K562 (cell line): ENCODE data around the gene SEPTIN6. TPM values are rescaled to one million over a fixed set of nuclear protein-coding genes. Genes with fewer than 3 reads are reported as not detected.

Experiments
- ATAC-seq: fragments of 200-7000 bp; cut with Tn5 transposase; 3 replicates; pipeline ENCODE4 v1.9.1; 2020; ENCODE audit warnings: moderate library complexity
- BruUV-seq: library from RNA; stranded (reverse); fragments of 400-500 nt; replicated peaks from 2 replicates; lab custom pipeline; 2021; lab: Mats Ljungman, UMichigan
- CTCF ChIA-PET: fragments of 300-600 bp; formaldehyde crosslinking; extraction: SDS; loops from one replicate; lab custom pipeline; 2021; ENCODE audit warnings: low intra/inter-chr PET ratio; lab: Yijun Ruan, JAX
- POLR2A ChIA-PET: fragments of 300-600, 350-650 bp; sonication (Branson Sonifier 250); formaldehyde crosslinking; extraction: SDS; loops from one replicate; lab custom pipeline; 2021; ENCODE audit warnings: antibody characterized with exemption, inconsistent platforms; lab: Yijun Ruan, JAX
- DNase-seq, 4 experiments: peaks; one replicate each; pipeline versions ENCODE4 v3.0.0 to v3.0.0-alpha.2; 2011 to 2018; ENCODE audit warnings: low spot score in 3 of 4, mixed read lengths in 3 of 4; ENCODE audit errors: extremely low read depth in 1 of 4
- FAIRE-seq: peaks from 2 replicates; lab custom pipeline; 2011; peaks lifted over from hg19 to GRCh38; lab: Jason Lieb, UNC
- H2AFZ ChIP-seq: 2 replicates; pipeline ENCODE4 v1.6.0; 2011; ENCODE audit warnings: low read depth, low read length, control low read depth, inconsistent platforms
- H3K27ac ChIP-seq: fragments of 200-600 bp; 3 replicates; pipeline ENCODE4 v1.8.0; 2011; ENCODE audit warnings: low read depth, mild to moderate bottlenecking, control low read depth, inconsistent platforms, low read length, moderate library complexity, mixed read lengths; ENCODE audit errors: extremely low read depth
- H3K27me3 ChIP-seq, 2 experiments: fragments of 300-600 bp in 1 of 2; 2 replicates in 1 of 2; 3 replicates in 1 of 2; pipeline versions ENCODE4 v1.6.0 to v1.8.0; 2011; ENCODE audit warnings: inconsistent platforms in 2 of 2, low read length in 2 of 2, mild to moderate bottlenecking in 1 of 2, mixed read lengths in 1 of 2, moderate library complexity in 1 of 2; ENCODE audit not compliant: control insufficient read depth in 2 of 2, insufficient read depth in 2 of 2
- H3K36me3 ChIP-seq: fragments of 300-600 bp; 3 replicates; pipeline ENCODE4 v1.8.0; 2011; ENCODE audit warnings: mild to moderate bottlenecking, low read length, inconsistent platforms; ENCODE audit not compliant: control insufficient read depth, insufficient read depth
- H3K4me1 ChIP-seq, 2 experiments: fragments of 200-600 bp in 1 of 2; replicated peaks in 1 of 2; 2 replicates in 1 of 2; 3 replicates in 1 of 2; pipeline versions ENCODE4 v1.5.1 to v1.8.0; 2011; ENCODE audit warnings: inconsistent platforms in 2 of 2, low read length in 2 of 2, mild to moderate bottlenecking in 1 of 2, mixed read lengths in 1 of 2, moderate library complexity in 1 of 2; ENCODE audit not compliant: control insufficient read depth in 2 of 2, insufficient read depth in 2 of 2
- H3K4me2 ChIP-seq: 2 replicates; pipeline ENCODE4 v1.6.1; 2011; ENCODE audit warnings: low read length, control low read depth, inconsistent platforms, mixed read lengths; ENCODE audit not compliant: insufficient read depth
- H3K4me3 ChIP-seq: fragments of 200-600 bp; sonication (generic), shearing (Covaris generic); 2 replicates; pipeline ENCODE4 v1.5.1; 2016; ENCODE audit warnings: control low read depth, inconsistent platforms
- H3K79me2 ChIP-seq: fragments of 200-600 bp; 3 replicates; pipeline ENCODE4 v1.8.0; 2011; ENCODE audit warnings: low read length, inconsistent platforms; ENCODE audit not compliant: control insufficient read depth, insufficient read depth
- H3K9ac ChIP-seq, 2 experiments: 2 replicates each; pipeline versions ENCODE4 v1.6.0 to v1.6.1; 2011; ENCODE audit warnings: low read depth in 2 of 2, low read length in 2 of 2, control low read depth in 1 of 2, inconsistent platforms in 1 of 2, mild to moderate bottlenecking in 1 of 2, mixed read lengths in 1 of 2; ENCODE audit not compliant: insufficient read depth in 1 of 2
- H3K9me1 ChIP-seq: one replicate; pipeline ENCODE4 v1.6.0; 2011; ENCODE audit warnings: inconsistent platforms, mild to moderate bottlenecking, low read length, moderate library complexity; ENCODE audit not compliant: control insufficient read depth, insufficient read depth
- H3K9me3 ChIP-seq: replicated peaks from 2 replicates; pipeline ENCODE4 v1.5.1; 2011; ENCODE audit warnings: low read depth, low read length, inconsistent platforms; ENCODE audit not compliant: control insufficient read depth, insufficient read depth
- H4K20me1 ChIP-seq: replicated peaks from 2 replicates; pipeline ENCODE4 v1.6.1; 2011; ENCODE audit warnings: low read length, inconsistent platforms, mixed read lengths; ENCODE audit not compliant: control insufficient read depth, insufficient read depth
- ELK3 ChIP-seq: fragments of 450-650 bp; formaldehyde crosslinking; IDR thresholded peaks from 2 replicates; pipeline ENCODE4 v1.4.0; 2020; ENCODE audit warnings: mild to moderate bottlenecking
- EP400 ChIP-seq: fragments of 450-650 bp; IDR thresholded peaks from 2 replicates; pipeline ENCODE4 v1.6.1; 2017; ENCODE audit warnings: antibody characterized with exemption, mild to moderate bottlenecking, moderate library complexity
- FUS ChIP-seq: fragments of 200-400 bp; formaldehyde crosslinking; optimal IDR thresholded peaks from 2 replicates; pipeline ENCODE3; 2017; ENCODE audit warnings: low read depth, low read length
- MAFF ChIP-seq: IDR thresholded peaks from 2 replicates; pipeline ENCODE4 v1.6.1; 2012; ENCODE audit warnings: low read length, improper control_type of control experiment
- PHB2 ChIP-seq: fragments of 450-650 bp; IDR thresholded peaks from 2 replicates; pipeline ENCODE4 v1.6.1; 2017; ENCODE audit warnings: low read depth
- RAD21 ChIP-seq, 2 experiments: fragments of 250-450 bp in 1 of 2; fragments of 450-650 bp in 1 of 2; sonication (Bioruptor Pico) in 1 of 2; formaldehyde crosslinking in 1 of 2; IDR thresholded peaks in 1 of 2; conservative IDR thresholded peaks in 1 of 2; 2 replicates each; pipeline versions ENCODE4 v1.4.0 to v1.8.0; 2020 to 2022; ENCODE audit warnings: mild to moderate bottlenecking in 2 of 2, moderate library complexity in 1 of 2
- ZNF282 ChIP-seq: sonication (generic); formaldehyde crosslinking; IDR thresholded peaks from 2 replicates; pipeline ENCODE4 v1.8.1; 2023; ENCODE audit warnings: missing genetic modification reagents
- in situ Hi-C: fragments of 300-500 bp; cut with MboI; formaldehyde crosslinking; loops from 4 replicates; pipeline ENCODE4 v1.15.0; 2018; ENCODE audit warnings: inconsistent platforms, mixed read lengths
- intact Hi-C: fragments of 100-400 bp; cut with micrococcal nuclease; formaldehyde crosslinking; loops from 2 replicates; pipeline ENCODE4 v1.14.2; 2022
- polyA plus RNA-seq, 8 experiments: library from polyadenylated mRNA; depleted of rRNA in 4 of 8; stranded (reverse) in 5 of 8; unstranded in 3 of 8; fragments of >200 nt; fragmentation: Nextera tagmentation in 2 of 8; fragmentation: Illumina TruSeq in 1 of 8; extraction: Ambion mirVana in 2 of 8; extraction: Trizol in 1 of 8; gene quantifications; 2 replicates each; pipeline versions ENCODE4 v1.2.1 to v1.2.3, GENCODE V29; 2011 to 2014; ENCODE audit warnings: inconsistent platforms in 1 of 8, missing spikeins in 1 of 8
- total RNA-seq, 7 experiments: library from RNA; depleted of rRNA in 6 of 7; stranded (reverse); fragments of >200 nt in 6 of 7; fragmentation: Illumina TruSeq in 2 of 7; extraction: Trizol in 2 of 7; gene quantifications; 2 replicates each; pipeline versions ENCODE4 v1.2.1 to v1.2.3, GENCODE V29; 2011 to 2021; ENCODE audit warnings: low replicate concordance in 1 of 7
- TF ChIP-seq, protein P1 (sequence below), 2 experiments: fragments of 450-650 bp; formaldehyde crosslinking in 1 of 2; IDR thresholded peaks; 2 replicates each; pipeline versions ENCODE4 v1.4.0 to v1.6.1; 2014 to 2020; ENCODE audit warnings: mild to moderate bottlenecking in 2 of 2, borderline replicate concordance in 1 of 2, low read depth in 1 of 2
- TF ChIP-seq, protein P2 (sequence below): fragments of 450-650 bp; IDR thresholded peaks from 2 replicates; pipeline ENCODE4 v1.6.1; 2017; ENCODE audit warnings: antibody characterized with exemption, mild to moderate bottlenecking

The SEPTIN6 gene
- total and polyA plus RNA-seq, 9 of the 15 experiments (the other 6 are each of a cell fraction or from before 2014, with no cell fraction given): 8.4 to 67.0 (median 37.8) TPM

- Histone ChIP-seq H3K36me3 (no peaks in the 10 kb centered on the region), H3K9ac (no peak overlapping the region), H3K9me1 (no peaks in the 10 kb centered on the region), H3K4me2 (no peak overlapping the region), H4K20me1 (no peaks in the 10 kb centered on the region), H3K27me3 (no peaks in the 10 kb centered on the region), H2AFZ (no peak overlapping the region), H3K27ac (no peak overlapping the region), H3K4me3 (no peak overlapping the region), H3K4me1 (peaks cover 0 to 13% of the 10 kb centered on the region in 2 experiments; a peak in 3 of 5 replicates), H3K9me3 (no peaks in the 10 kb centered on the region), H3K79me2 (no peaks in the 10 kb centered on the region)
- intact Hi-C loops (loop anchor here (5.0 kb wide), 1 partner anchor 33 kb away; no protein-coding TSS in a partner anchor), in situ Hi-C loops (no loop called here)
- ChIA-PET POLR2A (interaction anchor here (0.6 kb wide), 1 partner anchor 422 kb away, joined by 3 read pairs; no protein-coding TSS in a partner anchor), CTCF (no interaction called here)
- DNase-seq (peak; percentile 23 to 66 (median 42)), ATAC-seq (peak; percentile 78), FAIRE-seq (peak; percentile 91)
- no TSS peak for BruUV-seq
- TF ChIP-seq, protein P1, sequence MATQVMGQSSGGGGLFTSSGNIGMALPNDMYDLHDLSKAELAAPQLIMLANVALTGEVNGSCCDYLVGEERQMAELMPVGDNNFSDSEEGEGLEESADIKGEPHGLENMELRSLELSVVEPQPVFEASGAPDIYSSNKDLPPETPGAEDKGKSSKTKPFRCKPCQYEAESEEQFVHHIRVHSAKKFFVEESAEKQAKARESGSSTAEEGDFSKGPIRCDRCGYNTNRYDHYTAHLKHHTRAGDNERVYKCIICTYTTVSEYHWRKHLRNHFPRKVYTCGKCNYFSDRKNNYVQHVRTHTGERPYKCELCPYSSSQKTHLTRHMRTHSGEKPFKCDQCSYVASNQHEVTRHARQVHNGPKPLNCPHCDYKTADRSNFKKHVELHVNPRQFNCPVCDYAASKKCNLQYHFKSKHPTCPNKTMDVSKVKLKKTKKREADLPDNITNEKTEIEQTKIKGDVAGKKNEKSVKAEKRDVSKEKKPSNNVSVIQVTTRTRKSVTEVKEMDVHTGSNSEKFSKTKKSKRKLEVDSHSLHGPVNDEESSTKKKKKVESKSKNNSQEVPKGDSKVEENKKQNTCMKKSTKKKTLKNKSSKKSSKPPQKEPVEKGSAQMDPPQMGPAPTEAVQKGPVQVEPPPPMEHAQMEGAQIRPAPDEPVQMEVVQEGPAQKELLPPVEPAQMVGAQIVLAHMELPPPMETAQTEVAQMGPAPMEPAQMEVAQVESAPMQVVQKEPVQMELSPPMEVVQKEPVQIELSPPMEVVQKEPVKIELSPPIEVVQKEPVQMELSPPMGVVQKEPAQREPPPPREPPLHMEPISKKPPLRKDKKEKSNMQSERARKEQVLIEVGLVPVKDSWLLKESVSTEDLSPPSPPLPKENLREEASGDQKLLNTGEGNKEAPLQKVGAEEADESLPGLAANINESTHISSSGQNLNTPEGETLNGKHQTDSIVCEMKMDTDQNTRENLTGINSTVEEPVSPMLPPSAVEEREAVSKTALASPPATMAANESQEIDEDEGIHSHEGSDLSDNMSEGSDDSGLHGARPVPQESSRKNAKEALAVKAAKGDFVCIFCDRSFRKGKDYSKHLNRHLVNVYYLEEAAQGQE (IDR thresholded peaks at IDR 0.05; ENCODE audit: borderline replicate concordance): peak; percentile 27; the same call in 1 of the 2 replicates
- TF ChIP-seq, protein P1 (CRISPR knock-in tag; IDR thresholded peaks at IDR 0.05; ENCODE audit: low read depth): no peak
- TF ChIP-seq ELK3 (CRISPR knock-in tag): no peak
- TF ChIP-seq ZNF282 (CRISPR knock-in tag): no peak
- TF ChIP-seq, protein P2, sequence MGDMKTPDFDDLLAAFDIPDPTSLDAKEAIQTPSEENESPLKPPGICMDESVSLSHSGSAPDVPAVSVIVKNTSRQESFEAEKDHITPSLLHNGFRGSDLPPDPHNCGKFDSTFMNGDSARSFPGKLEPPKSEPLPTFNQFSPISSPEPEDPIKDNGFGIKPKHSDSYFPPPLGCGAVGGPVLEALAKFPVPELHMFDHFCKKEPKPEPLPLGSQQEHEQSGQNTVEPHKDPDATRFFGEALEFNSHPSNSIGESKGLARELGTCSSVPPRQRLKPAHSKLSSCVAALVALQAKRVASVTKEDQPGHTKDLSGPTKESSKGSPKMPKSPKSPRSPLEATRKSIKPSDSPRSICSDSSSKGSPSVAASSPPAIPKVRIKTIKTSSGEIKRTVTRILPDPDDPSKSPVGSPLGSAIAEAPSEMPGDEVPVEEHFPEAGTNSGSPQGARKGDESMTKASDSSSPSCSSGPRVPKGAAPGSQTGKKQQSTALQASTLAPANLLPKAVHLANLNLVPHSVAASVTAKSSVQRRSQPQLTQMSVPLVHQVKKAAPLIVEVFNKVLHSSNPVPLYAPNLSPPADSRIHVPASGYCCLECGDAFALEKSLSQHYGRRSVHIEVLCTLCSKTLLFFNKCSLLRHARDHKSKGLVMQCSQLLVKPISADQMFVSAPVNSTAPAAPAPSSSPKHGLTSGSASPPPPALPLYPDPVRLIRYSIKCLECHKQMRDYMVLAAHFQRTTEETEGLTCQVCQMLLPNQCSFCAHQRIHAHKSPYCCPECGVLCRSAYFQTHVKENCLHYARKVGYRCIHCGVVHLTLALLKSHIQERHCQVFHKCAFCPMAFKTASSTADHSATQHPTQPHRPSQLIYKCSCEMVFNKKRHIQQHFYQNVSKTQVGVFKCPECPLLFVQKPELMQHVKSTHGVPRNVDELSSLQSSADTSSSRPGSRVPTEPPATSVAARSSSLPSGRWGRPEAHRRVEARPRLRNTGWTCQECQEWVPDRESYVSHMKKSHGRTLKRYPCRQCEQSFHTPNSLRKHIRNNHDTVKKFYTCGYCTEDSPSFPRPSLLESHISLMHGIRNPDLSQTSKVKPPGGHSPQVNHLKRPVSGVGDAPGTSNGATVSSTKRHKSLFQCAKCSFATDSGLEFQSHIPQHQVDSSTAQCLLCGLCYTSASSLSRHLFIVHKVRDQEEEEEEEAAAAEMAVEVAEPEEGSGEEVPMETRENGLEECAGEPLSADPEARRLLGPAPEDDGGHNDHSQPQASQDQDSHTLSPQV: no peak
- TF ChIP-seq EP400: no peak
- peak in 1 of 2 experiments; percentile 54; a peak in 3 of 4 replicates for TF ChIP-seq RAD21 (CRISPR knock-in tag; conservative IDR thresholded peaks at IDR 0.05 in 1 of 2, IDR thresholded peaks at IDR 0.05 in 1 of 2)
- no peak for TF ChIP-seq FUS
- TF ChIP-seq MAFF: no peak
- no peak for TF ChIP-seq PHB2
Measured at GRCh38 chrX:119698845-119699244, 5.9 kb upstream of the SEPTIN6 start.
